Suprapubic skin (tissue), 3 donors: ENCODE data around the gene KIAA1671.

Source experiments
- EP300 ChIP-seq: sonication (generic); formaldehyde crosslinking; IDR thresholded peaks from one replicate; pipeline ENCODE4 v1.6.1; 2017; ENCODE audit warnings: antibody characterized with exemption
- POLR2A ChIP-seq, 2 donors: fragments of 450-650 bp; IDR thresholded peaks; one replicate each; pipeline ENCODE4 v1.6.1; 2017; ENCODE audit warnings: antibody characterized with exemption in 2 of 2, mild to moderate bottlenecking in 2 of 2, moderate library complexity in 2 of 2
- TF ChIP-seq, protein P1 (sequence below), 2 donors: fragments of 200-600 bp in 1 of 2; fragments of 450-650 bp in 1 of 2; sonication (generic) in 1 of 2; IDR thresholded peaks; one replicate each; pipeline ENCODE4 v1.5.1; 2016 to 2019; ENCODE audit warnings: antibody characterized with exemption in 2 of 2, mild to moderate bottlenecking in 1 of 2, moderate library complexity in 1 of 2

DNA sequence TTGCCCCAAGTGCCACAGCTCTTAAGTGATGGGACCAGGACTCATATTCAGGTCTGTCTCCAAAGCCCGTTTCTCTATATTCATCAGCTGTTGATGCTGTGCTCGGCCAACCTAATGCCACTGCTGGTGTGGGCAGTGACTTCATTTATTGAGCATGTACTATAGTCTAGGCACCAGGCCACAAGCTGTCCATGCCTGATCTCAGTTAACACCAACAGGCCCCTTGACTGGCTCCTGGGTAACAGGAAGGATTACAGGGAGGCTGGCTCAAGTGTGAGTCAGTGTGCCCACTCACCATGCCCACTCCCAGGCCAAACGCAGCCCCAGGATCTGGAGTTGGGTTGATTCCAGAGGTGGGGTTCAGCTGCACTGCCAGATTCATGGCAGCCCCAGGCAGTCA is 258.3 kb downstream of the KIAA1671 start:
- TF ChIP-seq, protein P1, sequence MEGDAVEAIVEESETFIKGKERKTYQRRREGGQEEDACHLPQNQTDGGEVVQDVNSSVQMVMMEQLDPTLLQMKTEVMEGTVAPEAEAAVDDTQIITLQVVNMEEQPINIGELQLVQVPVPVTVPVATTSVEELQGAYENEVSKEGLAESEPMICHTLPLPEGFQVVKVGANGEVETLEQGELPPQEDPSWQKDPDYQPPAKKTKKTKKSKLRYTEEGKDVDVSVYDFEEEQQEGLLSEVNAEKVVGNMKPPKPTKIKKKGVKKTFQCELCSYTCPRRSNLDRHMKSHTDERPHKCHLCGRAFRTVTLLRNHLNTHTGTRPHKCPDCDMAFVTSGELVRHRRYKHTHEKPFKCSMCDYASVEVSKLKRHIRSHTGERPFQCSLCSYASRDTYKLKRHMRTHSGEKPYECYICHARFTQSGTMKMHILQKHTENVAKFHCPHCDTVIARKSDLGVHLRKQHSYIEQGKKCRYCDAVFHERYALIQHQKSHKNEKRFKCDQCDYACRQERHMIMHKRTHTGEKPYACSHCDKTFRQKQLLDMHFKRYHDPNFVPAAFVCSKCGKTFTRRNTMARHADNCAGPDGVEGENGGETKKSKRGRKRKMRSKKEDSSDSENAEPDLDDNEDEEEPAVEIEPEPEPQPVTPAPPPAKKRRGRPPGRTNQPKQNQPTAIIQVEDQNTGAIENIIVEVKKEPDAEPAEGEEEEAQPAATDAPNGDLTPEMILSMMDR (IDR thresholded peaks at IDR 0.05): no peak
- TF ChIP-seq EP300: no peak
- no peak for TF ChIP-seq POLR2A (IDR thresholded peaks at IDR 0.05)
